GM18519 (cell line): ENCODE measurements around the gene PLD5.
"Not testable (repeated sequence)": the region's sequence is repeated elsewhere in the genome, so short reads cannot be mapped to it uniquely, and the experiment has no call there.

Experiments
- ATAC-seq: cut with Tn5 transposase; IDR thresholded peaks from one replicate; pipeline ENCODE4 v1.9.1; 2021; ENCODE audit warnings: mild to moderate bottlenecking, moderate library complexity; ENCODE audit not compliant: unreplicated experiment, low FRiP score

The PLD5 gene

GRCh38 chr1:242179767-242180166, 344.7 kb downstream of the PLD5 start:
- ATAC-seq = peak; percentile 75

- ATAC-seq = no peak
These were observed 345.4 kb downstream of the PLD5 start for GRCh38 chr1:242178924-242179708.

- ATAC-seq = no peak
These were observed 346.1 kb downstream of the PLD5 start for GRCh38 chr1:242178436-242178835.

- ATAC-seq = no peak
These were observed 362.4 kb downstream of the PLD5 start for GRCh38 chr1:242162140-242162539.

- ATAC-seq = peak; percentile 40
These were observed 377.2 kb downstream of the PLD5 start for GRCh38 chr1:242147096-242147976.

GRCh38 chr1:242146652-242147051, 377.8 kb downstream of the PLD5 start:
- ATAC-seq = no peak

- no peak for ATAC-seq
These were observed 383.7 kb downstream of the PLD5 start for GRCh38 chr1:242140836-242141235.

- no peak for ATAC-seq
These were observed 384.5 kb downstream of the PLD5 start for GRCh38 chr1:242139986-242140385.

- peak; percentile 89 for ATAC-seq
These were observed 385.1 kb downstream of the PLD5 start for GRCh38 chr1:242139442-242139841.

- no peak for ATAC-seq
These were observed 390.7 kb downstream of the PLD5 start for GRCh38 chr1:242133796-242134195.

GRCh38 chr1:242133351-242133750, 391.1 kb downstream of the PLD5 start:
- ATAC-seq = no peak

- no peak for ATAC-seq
These were observed 392.2 kb downstream of the PLD5 start for GRCh38 chr1:242132121-242132817.

GRCh38 chr1:242128951-242129502, 395.5 kb downstream of the PLD5 start:
- peak; percentile 87 for ATAC-seq

- no peak for ATAC-seq
These were observed 404.1 kb downstream of the PLD5 start for GRCh38 chr1:242120432-242120831.

GRCh38 chr1:242100921-242101320, 423.6 kb downstream of the PLD5 start:
- ATAC-seq = no peak

GRCh38 chr1:242097283-242097682, 427.2 kb downstream of the PLD5 start:
- not testable (repeated sequence) for ATAC-seq

- no peak for ATAC-seq
These were observed 431.4 kb downstream of the PLD5 start for GRCh38 chr1:242093116-242093515.

- ATAC-seq = no peak
These were observed 434.6 kb downstream of the PLD5 start for GRCh38 chr1:242089911-242090310.

GRCh38 chr1:242088875-242089274, 435.6 kb downstream of the PLD5 start:
- no peak for ATAC-seq

- ATAC-seq = no peak
These were observed 437.8 kb downstream of the PLD5 start for GRCh38 chr1:242086706-242087105.

GRCh38 chr1:242086093-242086492, 438.4 kb downstream of the PLD5 start:
- ATAC-seq = no peak
